Activated naive CD4-positive, alpha-beta T cell treated with anti-CD3 and anti-CD28 coated beads, Interleukin-2, amount 50 U/mL, for 72 hours (primary cell): ENCODE results near the gene ZPR1. TPM values are rescaled to one million over a fixed set of nuclear protein-coding genes. Genes with fewer than 3 reads are reported as not detected.

Experiments
- ATAC-seq, 2 donors: fragments of 150-1000 bp; cut with Tn5 transposase; 2 replicates each; pipeline ENCODE4 v1.10.0; 2021; ENCODE audit warnings: mild to moderate bottlenecking in 2 of 2, moderate library complexity in 2 of 2
- DNase-seq, 2 donors: peaks; one replicate each; pipeline ENCODE4 v3.0.0; 2021 to 2022; ENCODE audit warnings: low spot score in 2 of 2
- H3K27ac Mint-ChIP-seq, 2 donors: one replicate each; pipeline ENCODE4 v1.8.0; 2022; ENCODE audit warnings: mild to moderate bottlenecking in 2 of 2, mixed read lengths in 2 of 2
- H3K36me3 Mint-ChIP-seq, 2 donors: one replicate each; pipeline ENCODE4 v1.8.0; 2022; ENCODE audit warnings: mixed read lengths in 2 of 2
- H3K9me3 Mint-ChIP-seq, 2 donors: one replicate each; pipeline ENCODE4 v1.8.0; 2022; ENCODE audit warnings: mixed read lengths in 2 of 2
- total RNA-seq, 2 donors: library from RNA; stranded (reverse); gene quantifications; one replicate each; pipeline ENCODE4 v1.2.3, GENCODE V29; 2022

The ZPR1 gene
- total RNA-seq, 2 donors from 2014 or later: 65.0 to 78.4 TPM

DNA sequence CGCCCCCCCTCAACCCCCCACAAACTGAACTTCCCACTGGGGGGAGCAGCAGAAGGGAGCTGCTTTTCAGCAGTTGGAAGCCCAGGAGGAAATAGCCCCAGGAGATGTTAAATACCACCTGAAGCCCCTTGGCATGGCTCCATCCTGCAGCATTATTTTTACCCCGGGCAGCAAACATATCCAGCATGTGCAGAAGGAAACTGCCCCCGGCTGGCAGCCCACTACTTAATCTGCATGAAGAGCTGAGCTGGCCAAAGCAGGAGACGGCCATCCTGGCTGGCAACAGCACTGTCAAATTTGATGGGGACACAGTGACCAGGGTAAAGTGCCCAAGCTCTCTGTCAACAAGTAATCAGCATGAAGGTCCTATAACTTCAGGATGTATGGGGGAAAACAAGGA, 47.1 kb downstream of the ZPR1 start:
- peak overlapping the region in 1 of 2 donors; percentile 18 for H3K27ac Mint-ChIP-seq
- ATAC-seq (no peak), DNase-seq (no peak)
- H3K9me3 Mint-ChIP-seq: no peaks in the 10 kb centered on the region
- no peaks in the 10 kb centered on the region for H3K36me3 Mint-ChIP-seq

GRCh38 chr11:116738975-116739374, 48.8 kb downstream of the ZPR1 start:
- ATAC-seq (no peak), DNase-seq (no peak)
- Mint-ChIP-seq H3K27ac (peak overlapping the region; percentile 48 to 79), H3K36me3 (no peaks in the 10 kb centered on the region), H3K9me3 (no peaks in the 10 kb centered on the region)

- Mint-ChIP-seq H3K9me3 (no peaks in the 10 kb centered on the region), H3K27ac (no peak overlapping the region), H3K36me3 (no peaks in the 10 kb centered on the region)
- DNase-seq (no peak), ATAC-seq (no peak)
These were observed 51.1 kb downstream of the ZPR1 start for GRCh38 chr11:116736763-116737162.

GRCh38 chr11:116733969-116734508, 53.8 kb downstream of the ZPR1 start:
- no peak for DNase-seq
- Mint-ChIP-seq H3K36me3 (no peaks in the 10 kb centered on the region), H3K27ac (no peak overlapping the region), H3K9me3 (no peaks in the 10 kb centered on the region)
- ATAC-seq: no peak

DNA sequence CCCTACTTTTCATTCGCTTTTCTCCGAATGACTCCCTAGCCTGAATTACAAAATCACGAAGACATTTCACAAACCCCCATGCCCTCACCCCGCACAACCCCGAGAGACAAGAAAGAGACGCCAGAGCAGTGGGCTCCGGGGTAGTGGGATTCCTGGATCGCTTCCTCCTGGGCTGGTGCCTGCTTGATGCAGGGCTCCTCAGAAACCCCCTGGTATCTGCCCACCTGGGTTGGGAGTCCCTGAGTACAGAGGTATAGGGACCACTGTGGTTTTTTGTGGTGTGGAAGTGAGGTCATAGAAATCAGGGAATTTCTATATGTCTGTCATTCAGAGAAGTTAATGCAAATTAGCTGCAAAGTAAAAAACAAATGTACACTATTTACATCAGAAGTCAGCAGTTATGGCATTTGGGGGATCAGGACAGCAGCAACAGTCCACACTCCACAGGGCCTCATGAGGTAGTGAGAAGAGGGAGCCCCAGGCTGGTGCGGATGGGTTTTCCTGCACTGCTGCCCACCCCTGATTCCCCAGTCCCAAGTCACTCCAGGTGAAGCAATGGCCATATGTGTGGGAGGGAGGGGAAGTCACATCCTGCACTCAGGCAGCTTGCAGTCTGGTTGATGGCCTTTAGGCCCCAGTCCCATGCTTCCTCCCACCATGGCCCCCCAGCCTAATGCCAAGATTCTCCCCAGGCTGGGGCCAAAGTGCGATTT, 54.6 kb downstream of the ZPR1 start:
- ATAC-seq: peak; percentile 34 to 45
- no peak for DNase-seq
- Mint-ChIP-seq H3K9me3 (no peaks in the 10 kb centered on the region), H3K27ac (peak overlapping the region in 1 of 2 donors; percentile 90), H3K36me3 (no peaks in the 10 kb centered on the region)

GRCh38 chr11:116732271-116733042, 55.4 kb downstream of the ZPR1 start:
- DNase-seq (peak; percentile 64 to 68), ATAC-seq (peak; percentile 86 to 90)
- Mint-ChIP-seq H3K27ac (peak overlapping the region in 1 of 2 donors; percentile 90), H3K36me3 (no peaks in the 10 kb centered on the region), H3K9me3 (no peaks in the 10 kb centered on the region)

DNA sequence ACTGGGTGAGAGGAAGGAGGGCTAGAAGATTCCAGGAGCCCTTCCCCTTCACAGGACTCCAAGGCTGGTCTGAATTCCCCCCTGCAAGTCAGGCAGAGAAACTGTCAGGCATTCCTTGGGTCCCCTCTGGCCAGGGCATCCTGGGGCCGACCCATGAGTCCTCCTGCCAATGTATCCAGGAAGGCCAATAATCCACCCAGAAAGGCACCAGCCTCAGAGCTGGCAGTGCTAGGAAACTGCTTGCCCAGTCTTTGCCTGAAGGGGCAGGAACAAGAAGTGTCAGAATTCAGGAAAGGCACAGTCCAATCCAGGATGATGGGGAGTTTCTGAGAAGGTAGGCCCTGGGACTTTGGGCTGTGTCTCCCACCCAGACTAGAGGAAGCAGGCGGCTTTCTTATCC, 56.0 kb downstream of the ZPR1 start:
- ATAC-seq: no peak
- Mint-ChIP-seq H3K9me3 (no peaks in the 10 kb centered on the region), H3K27ac (no peak overlapping the region), H3K36me3 (no peaks in the 10 kb centered on the region)
- DNase-seq: peak in 1 of 2 donors; percentile 23

- DNase-seq (peak in 1 of 2 donors; percentile 42), ATAC-seq (no peak)
- Mint-ChIP-seq H3K9me3 (no peaks in the 10 kb centered on the region), H3K36me3 (no peaks in the 10 kb centered on the region), H3K27ac (no peak overlapping the region)
These were observed 56.6 kb downstream of the ZPR1 start for GRCh38 chr11:116731097-116731761.

DNA sequence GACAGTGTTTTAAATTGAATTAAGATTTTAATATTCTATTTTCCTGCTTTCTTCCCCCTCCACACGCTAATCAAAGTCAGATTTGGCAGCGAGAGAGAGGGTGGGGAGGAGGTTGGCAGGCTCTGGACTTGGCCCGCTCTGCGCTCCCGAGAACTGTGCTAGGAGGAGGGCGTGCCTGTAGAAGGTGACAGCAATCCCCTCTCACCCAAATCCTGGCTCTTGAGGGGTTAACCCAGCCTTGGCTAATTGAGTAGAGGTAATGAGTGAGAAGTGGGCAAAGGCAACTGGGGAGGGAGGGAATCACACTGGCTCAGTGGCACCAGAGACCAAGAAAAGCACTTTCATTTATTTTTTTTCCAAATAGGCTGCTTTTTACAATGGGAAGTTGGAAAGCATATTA, 57.2 kb downstream of the ZPR1 start:
- H3K9me3 Mint-ChIP-seq: no peaks in the 10 kb centered on the region
- DNase-seq (no peak), ATAC-seq (no peak)
- no peak overlapping the region for H3K27ac Mint-ChIP-seq
- no peaks in the 10 kb centered on the region for H3K36me3 Mint-ChIP-seq

GRCh38 chr11:116730241-116730561, 57.6 kb downstream of the ZPR1 start:
- no peaks in the 10 kb centered on the region for H3K9me3 Mint-ChIP-seq
- no peaks in the 10 kb centered on the region for H3K36me3 Mint-ChIP-seq
- no peak for ATAC-seq
- H3K27ac Mint-ChIP-seq: no peak overlapping the region
- no peak for DNase-seq

GRCh38 chr11:116729501-116730240, 58.2 kb downstream of the ZPR1 start:
- H3K27ac Mint-ChIP-seq: no peak overlapping the region
- DNase-seq (no peak), ATAC-seq (no peak)
- no peaks in the 10 kb centered on the region for H3K9me3 Mint-ChIP-seq
- no peaks in the 10 kb centered on the region for H3K36me3 Mint-ChIP-seq

GRCh38 chr11:116727990-116728389, 59.8 kb downstream of the ZPR1 start:
- no peak for DNase-seq
- ATAC-seq: no peak
- no peaks in the 10 kb centered on the region for H3K36me3 Mint-ChIP-seq
- H3K9me3 Mint-ChIP-seq: no peaks in the 10 kb centered on the region
- H3K27ac Mint-ChIP-seq: no peak overlapping the region

DNA sequence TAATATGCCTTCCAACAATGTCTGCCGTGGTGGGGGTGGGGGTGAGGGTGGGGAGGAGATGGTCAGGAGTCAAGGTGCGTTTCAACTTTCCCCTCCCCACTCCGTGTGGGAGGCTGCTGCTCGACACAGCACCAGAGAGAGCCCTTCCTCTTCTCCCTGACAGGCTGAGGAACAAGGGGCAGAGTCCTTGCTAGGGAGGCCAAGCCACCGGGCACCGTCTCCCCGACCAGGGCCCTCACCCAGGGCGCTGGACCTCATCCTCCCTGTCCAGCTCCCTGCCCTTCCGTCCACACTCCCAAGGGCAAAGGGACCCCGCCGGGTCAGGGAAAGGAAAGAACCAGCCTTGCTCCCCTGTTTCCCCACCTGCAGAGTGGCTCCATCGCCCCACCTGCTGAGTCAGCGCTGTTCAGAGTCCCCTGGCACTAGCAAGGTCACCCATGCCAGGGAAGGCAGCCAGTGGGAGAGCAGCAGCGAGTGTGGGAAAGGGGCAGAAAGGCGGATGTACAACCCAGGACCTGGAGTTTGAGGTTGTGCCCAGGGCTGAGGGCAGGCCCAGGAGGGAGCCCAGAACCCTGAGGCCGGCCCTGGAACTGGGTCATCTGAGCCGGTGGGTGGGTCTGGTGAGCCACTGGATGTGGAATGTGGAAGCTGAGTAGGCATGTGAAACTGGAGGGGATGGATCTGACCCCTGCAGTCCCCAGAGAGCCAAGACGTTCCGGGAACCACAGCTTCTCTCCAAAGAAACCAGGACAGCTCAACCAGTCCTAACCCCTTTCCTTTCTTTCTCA, 62.2 kb downstream of the ZPR1 start:
- ATAC-seq: no peak
- H3K36me3 Mint-ChIP-seq: no peaks in the 10 kb centered on the region
- peak overlapping the region in 1 of 2 donors; percentile 51 for H3K27ac Mint-ChIP-seq
- no peaks in the 10 kb centered on the region for H3K9me3 Mint-ChIP-seq
- DNase-seq: no peak

- no peaks in the 10 kb centered on the region for H3K36me3 Mint-ChIP-seq
- DNase-seq (no peak), ATAC-seq (no peak)
- no peak overlapping the region for H3K27ac Mint-ChIP-seq
- no peaks in the 10 kb centered on the region for H3K9me3 Mint-ChIP-seq
These were observed 63.0 kb downstream of the ZPR1 start for GRCh38 chr11:116724813-116725212.
